GM19099 (cell line): ENCODE data around the gene TMEM94.

Experiments used
- POLR2A ChIP-seq: IDR thresholded peaks from 3 replicates; pipeline ENCODE4 v1.6.1; 2011; ENCODE audit warnings: low read depth; ENCODE audit not compliant: insufficient read length; ENCODE audit errors: extremely low read depth

The TMEM94 gene

GRCh38 chr17:75517297-75517865 is 60.9 kb downstream of the TMEM94 start:
- TF ChIP-seq POLR2A: no peak

- TF ChIP-seq POLR2A: no peak
Observed at GRCh38 chr17:75518201-75518600, 61.8 kb downstream of the TMEM94 start.

- TF ChIP-seq POLR2A: no peak
Observed at GRCh38 chr17:75518983-75519537, 62.6 kb downstream of the TMEM94 start.

GRCh38 chr17:75521290-75521689 is 64.9 kb downstream of the TMEM94 start:
- no peak for TF ChIP-seq POLR2A

- no peak for TF ChIP-seq POLR2A
Observed at GRCh38 chr17:75521951-75522727, 65.7 kb downstream of the TMEM94 start.

GRCh38 chr17:75523647-75524046 is 67.2 kb downstream of the TMEM94 start:
- no peak for TF ChIP-seq POLR2A

- TF ChIP-seq POLR2A: no peak
Observed at GRCh38 chr17:75524269-75524969, 68.0 kb downstream of the TMEM94 start.

GRCh38 chr17:75524970-75525805 is 68.8 kb downstream of the TMEM94 start, which contains the start of gene LLGL2:
TSS of gene LLGL2 (plus strand) at chr17:75525697. CDS start at chr17:75543427, 17,730 bp downstream.
- TF ChIP-seq POLR2A: peak; percentile 62

- no peak for TF ChIP-seq POLR2A
Observed at GRCh38 chr17:75525806-75526554, 69.5 kb downstream of the TMEM94 start.

GRCh38 chr17:75526555-75527270 is 70.3 kb downstream of the TMEM94 start:
- no peak for TF ChIP-seq POLR2A

- no peak for TF ChIP-seq POLR2A
Observed at GRCh38 chr17:75530837-75531720, 74.6 kb downstream of the TMEM94 start.

- TF ChIP-seq POLR2A: no peak
Observed at GRCh38 chr17:75531721-75532072, 75.3 kb downstream of the TMEM94 start.
